ENCODE measurements around the gene MGAT5.

MGAT5 gene

DNA sequence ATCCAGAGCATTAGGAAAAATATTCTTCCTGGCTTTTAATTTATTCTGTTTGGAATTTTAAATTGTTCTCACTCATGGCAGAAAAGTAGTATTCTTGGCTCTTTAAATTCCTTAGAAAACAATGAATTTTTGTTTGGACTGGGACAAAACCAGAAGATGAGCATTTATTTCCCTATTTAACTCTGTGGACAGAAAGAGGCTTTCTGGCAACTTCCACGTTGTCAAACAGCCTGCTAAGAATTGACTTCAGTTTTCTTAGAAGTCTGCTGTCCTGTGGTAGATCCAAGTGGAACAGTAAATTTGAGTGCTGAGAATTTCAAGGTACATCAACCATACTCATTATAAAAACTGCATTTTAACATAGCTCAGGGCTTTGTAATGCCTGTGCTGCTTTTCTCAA is 83.8 kb downstream of the MGAT5 start:
- TF ChIP-seq CTCF (IDR thresholded peaks at IDR 0.05; ENCODE audit: poor library complexity, severe bottlenecking): no peak

DNA sequence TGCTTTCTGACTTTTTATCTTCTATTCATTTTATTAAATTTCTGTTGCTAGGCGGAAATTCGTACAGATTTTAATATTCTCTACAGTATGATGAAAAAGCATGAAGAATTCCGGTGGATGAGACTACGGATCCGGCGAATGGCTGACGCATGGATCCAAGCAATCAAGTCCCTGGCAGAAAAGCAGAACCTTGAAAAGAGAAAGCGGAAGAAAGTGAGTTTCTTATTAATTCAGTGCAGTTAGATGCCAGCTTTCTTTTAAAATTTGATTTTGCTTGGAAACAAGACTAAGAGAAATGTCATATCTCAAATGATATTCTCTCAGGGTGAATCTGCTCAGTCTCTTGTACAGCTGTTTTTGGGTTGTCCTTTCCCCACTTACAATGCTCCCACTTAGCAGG is 84.3 kb downstream of the MGAT5 start:
- no peak for ATAC-seq (ENCODE audit: low read depth)

More for the DNA sequence above, 83.8 kb downstream of the MGAT5 start:
- ATAC-seq (ENCODE audit: low read depth): no peak
- H3K27me3 ChIP-seq (ENCODE audit: insufficient read depth, poor library complexity, severe bottlenecking): no peaks in the 10 kb centered on the region
- no peak for DNase-seq (ENCODE audit: low spot score)
- H3K36me3 ChIP-seq (ENCODE audit: low read depth): peaks cover 3% of the 10 kb centered on the region
- H3K4me3 ChIP-seq (ENCODE audit: severe bottlenecking): no peak overlapping the region
- H3K27ac ChIP-seq (ENCODE audit: poor library complexity, severe bottlenecking): no peak overlapping the region
- no peaks in the 10 kb centered on the region for H3K4me1 ChIP-seq (ENCODE audit: insufficient read depth, poor library complexity, severe bottlenecking)
- H3K9me3 ChIP-seq (ENCODE audit: severe bottlenecking): no peaks in the 10 kb centered on the region

GRCh38 chr2:134341476-134341875 is 87.6 kb downstream of the MGAT5 start:
- peaks cover 3% of the 10 kb centered on the region for H3K36me3 ChIP-seq (ENCODE audit: low read depth)

More for the DNA sequence above, 84.3 kb downstream of the MGAT5 start:
- H3K36me3 ChIP-seq (ENCODE audit: low read depth): peaks cover 3% of the 10 kb centered on the region
- H3K27ac ChIP-seq (ENCODE audit: poor library complexity, severe bottlenecking): no peak overlapping the region
- H3K4me3 ChIP-seq (ENCODE audit: severe bottlenecking): no peak overlapping the region
- no peak for DNase-seq (ENCODE audit: low spot score)
- no peaks in the 10 kb centered on the region for H3K4me1 ChIP-seq (ENCODE audit: insufficient read depth, poor library complexity, severe bottlenecking)
- H3K9me3 ChIP-seq (ENCODE audit: severe bottlenecking): no peaks in the 10 kb centered on the region
- TF ChIP-seq CTCF (IDR thresholded peaks at IDR 0.05; ENCODE audit: poor library complexity, severe bottlenecking): no peak
- H3K27me3 ChIP-seq (ENCODE audit: insufficient read depth, poor library complexity, severe bottlenecking): no peaks in the 10 kb centered on the region

DNA sequence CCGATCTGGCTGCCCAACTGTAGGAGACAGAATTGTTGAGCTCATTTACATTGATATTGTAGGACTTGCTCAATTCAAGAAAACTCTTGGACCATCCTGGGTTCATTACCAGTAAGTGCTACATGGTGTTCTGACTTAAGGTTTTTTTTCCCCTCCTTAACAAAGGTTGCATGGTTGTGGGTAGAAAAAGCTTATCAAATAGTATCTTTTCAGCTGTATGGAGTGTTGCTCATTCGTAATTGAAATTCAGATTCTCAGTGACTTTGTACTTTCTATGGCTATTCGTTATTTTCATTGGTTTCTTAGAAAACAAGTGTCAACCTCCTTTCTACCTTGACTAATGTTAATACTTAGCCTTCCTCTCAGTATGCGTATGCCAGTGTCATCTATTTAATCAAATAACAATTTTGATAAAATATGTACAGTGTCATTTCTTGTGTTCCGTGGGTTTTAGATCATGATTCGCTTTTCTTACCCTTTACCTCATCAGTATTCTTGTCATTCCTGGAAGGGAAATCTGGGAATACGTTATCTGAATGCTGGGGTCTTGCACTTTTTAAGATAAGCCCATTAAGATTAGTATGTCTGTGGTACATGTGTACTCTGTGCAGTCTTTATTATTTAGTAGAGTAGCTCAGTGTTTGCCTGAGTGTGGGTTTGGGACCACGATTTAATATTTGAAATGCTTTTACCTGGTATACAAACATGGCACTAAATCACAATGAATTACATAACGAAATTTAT is 91.3 kb downstream of the MGAT5 start:
- no peak for TF ChIP-seq CTCF (IDR thresholded peaks at IDR 0.05; ENCODE audit: poor library complexity, severe bottlenecking)
- no peaks in the 10 kb centered on the region for H3K9me3 ChIP-seq (ENCODE audit: severe bottlenecking)
- H3K27ac ChIP-seq (ENCODE audit: poor library complexity, severe bottlenecking): no peak overlapping the region
- H3K27me3 ChIP-seq (ENCODE audit: insufficient read depth, poor library complexity, severe bottlenecking): no peaks in the 10 kb centered on the region
- ATAC-seq (ENCODE audit: low read depth): no peak
- no peak overlapping the region for H3K4me3 ChIP-seq (ENCODE audit: severe bottlenecking)
- no peaks in the 10 kb centered on the region for H3K4me1 ChIP-seq (ENCODE audit: insufficient read depth, poor library complexity, severe bottlenecking)
- no peak for DNase-seq (ENCODE audit: low spot score)
- peaks cover 3% of the 10 kb centered on the region for H3K36me3 ChIP-seq (ENCODE audit: low read depth)

More at GRCh38 chr2:134341476-134341875, 87.6 kb downstream of the MGAT5 start:
- DNase-seq (ENCODE audit: low spot score) (no peak), ATAC-seq (ENCODE audit: low read depth) (no peak)
- Histone ChIP-seq H3K27me3 (ENCODE audit: insufficient read depth, poor library complexity, severe bottlenecking) (no peaks in the 10 kb centered on the region), H3K4me3 (ENCODE audit: severe bottlenecking) (no peak overlapping the region), H3K27ac (ENCODE audit: poor library complexity, severe bottlenecking) (no peak overlapping the region), H3K4me1 (ENCODE audit: insufficient read depth, poor library complexity, severe bottlenecking) (no peaks in the 10 kb centered on the region), H3K9me3 (ENCODE audit: severe bottlenecking) (no peaks in the 10 kb centered on the region)
- no peak for TF ChIP-seq CTCF (IDR thresholded peaks at IDR 0.05; ENCODE audit: poor library complexity, severe bottlenecking)

DNA sequence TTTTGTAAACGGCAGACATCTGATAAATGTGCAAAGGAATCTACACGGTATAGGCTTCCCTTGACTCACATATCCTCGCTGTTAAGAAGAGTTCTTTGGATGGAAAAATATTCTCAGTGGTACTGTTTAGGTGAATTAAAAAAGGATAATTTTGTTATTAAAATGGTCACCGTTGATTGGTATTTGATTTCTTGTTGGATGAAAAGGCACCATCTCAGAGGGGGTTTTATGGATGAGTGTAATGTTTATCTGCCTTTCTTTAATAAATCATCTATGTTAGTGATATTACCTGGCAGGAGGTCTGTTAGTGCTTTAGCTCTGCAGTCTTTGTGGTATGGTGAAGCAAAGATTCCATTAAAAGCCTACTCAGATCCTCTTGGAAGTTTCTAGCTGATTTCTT is 92.3 kb downstream of the MGAT5 start:
- DNase-seq (ENCODE audit: low spot score) (no peak), ATAC-seq (ENCODE audit: low read depth) (no peak)
- peaks cover 3% of the 10 kb centered on the region for H3K36me3 ChIP-seq (ENCODE audit: low read depth)
- H3K27me3 ChIP-seq (ENCODE audit: insufficient read depth, poor library complexity, severe bottlenecking): no peaks in the 10 kb centered on the region
- H3K9me3 ChIP-seq (ENCODE audit: severe bottlenecking): no peaks in the 10 kb centered on the region
- no peak for TF ChIP-seq CTCF (IDR thresholded peaks at IDR 0.05; ENCODE audit: poor library complexity, severe bottlenecking)
- H3K4me1 ChIP-seq (ENCODE audit: insufficient read depth, poor library complexity, severe bottlenecking): no peaks in the 10 kb centered on the region
- no peak overlapping the region for H3K27ac ChIP-seq (ENCODE audit: poor library complexity, severe bottlenecking)
- H3K4me3 ChIP-seq (ENCODE audit: severe bottlenecking): no peak overlapping the region
